Neural cell (in vitro differentiated cells): ENCODE results near the gene INSM2. TPM values are rescaled to one million over a fixed set of nuclear protein-coding genes. Genes with fewer than 3 reads are reported as not detected.

Source experiments
- H2AFZ ChIP-seq: fragments of 200-600, 300-800 bp; sonication (generic), shearing (Covaris generic); 2 replicates; pipeline ENCODE4 v1.6.0; 2014; ENCODE audit warnings: low read depth, mild to moderate bottlenecking, antibody characterized with exemption, low read length, moderate library complexity
- H3F3A ChIP-seq: fragments of 200-600 bp; shearing (Covaris generic); 2 replicates; pipeline ENCODE4 v1.6.1; 2016; ENCODE audit warnings: mild to moderate bottlenecking, moderate library complexity, mixed read lengths, antibody characterized with exemption, low read length; ENCODE audit not compliant: insufficient read depth, poor library complexity, severe bottlenecking
- H3K27ac ChIP-seq: fragments of 200-600, 300-800 bp; sonication (generic), shearing (Covaris generic); 2 replicates; pipeline ENCODE4 v1.5.1; 2014; ENCODE audit warnings: mild to moderate bottlenecking, low read length, moderate library complexity
- H3K27me3 ChIP-seq: fragments of 300-800, 200-600 bp; sonication (generic), shearing (Covaris generic); 2 replicates; pipeline ENCODE4 v1.6.0; 2014; ENCODE audit warnings: mild to moderate bottlenecking, low read depth, low read length, moderate library complexity; ENCODE audit not compliant: insufficient read depth
- H3K36me3 ChIP-seq: fragments of 300-800, 200-600 bp; sonication (generic), shearing (Covaris generic); 2 replicates; pipeline ENCODE4 v1.5.1; 2014; ENCODE audit warnings: mild to moderate bottlenecking, antibody characterized with exemption, low read length, moderate library complexity; ENCODE audit not compliant: insufficient read depth
- H3K4me2 ChIP-seq: fragments of 300-800, 200-600 bp; sonication (generic), shearing (Covaris generic); 2 replicates; pipeline ENCODE4 v1.6.0; 2014; ENCODE audit warnings: mild to moderate bottlenecking, low read length
- H3K4me3 ChIP-seq: fragments of 300-800, 200-600 bp; sonication (generic), shearing (Covaris generic); 2 replicates; pipeline ENCODE4 v1.5.1; 2014; ENCODE audit warnings: mild to moderate bottlenecking, low read length, moderate library complexity
- H3K79me2 ChIP-seq: fragments of 200-600 bp; shearing (Covaris generic); replicated peaks from 2 replicates; pipeline ENCODE4 v1.6.0; 2014; ENCODE audit warnings: mild to moderate bottlenecking, low read length, moderate library complexity; ENCODE audit not compliant: insufficient read depth
- H3K9ac ChIP-seq: fragments of 300-800, 200-600 bp; sonication (generic), shearing (Covaris generic); 2 replicates; pipeline ENCODE4 v1.6.1; 2016; ENCODE audit warnings: mild to moderate bottlenecking, low read length, mixed read lengths
- H3K9me2 ChIP-seq: fragments of 200-600 bp; shearing (Covaris generic); 2 replicates; pipeline ENCODE4 v1.6.1; 2016; ENCODE audit warnings: mild to moderate bottlenecking, low read length, mixed read lengths; ENCODE audit not compliant: insufficient read depth
- H3K9me3 ChIP-seq: fragments of 200-600, 300-800 bp; sonication (generic), shearing (Covaris generic); 2 replicates; pipeline ENCODE4 v1.6.1; 2016; ENCODE audit warnings: mild to moderate bottlenecking, mixed run types, low read length, moderate library complexity, mixed read lengths
- H4K20me1 ChIP-seq: fragments of 200-600 bp; shearing (Covaris generic); 2 replicates; pipeline ENCODE4 v1.6.1; 2016; ENCODE audit warnings: mild to moderate bottlenecking, mixed run types; ENCODE audit not compliant: insufficient read depth
- CTCF ChIP-seq: fragments of 450-650 bp; IDR thresholded peaks from 2 replicates; pipeline ENCODE4 v1.5.1; 2014; ENCODE audit warnings: antibody characterized with exemption, mild to moderate bottlenecking, moderate library complexity; ENCODE audit not compliant: poor library complexity, severe bottlenecking
- EP300 ChIP-seq: fragments of 450-650 bp; conservative IDR thresholded peaks from 2 replicates; pipeline ENCODE4 v1.6.1; 2014; ENCODE audit warnings: antibody characterized with exemption, mild to moderate bottlenecking, moderate library complexity; ENCODE audit not compliant: poor library complexity, severe bottlenecking
- EZH2 ChIP-seq: fragments of 200-600, 300-800 bp; shearing (Covaris generic), sonication (generic); IDR thresholded peaks from 2 replicates; pipeline ENCODE4 v1.6.1; 2014; ENCODE audit warnings: antibody characterized with exemption, low read length, borderline replicate concordance, mild to moderate bottlenecking; ENCODE audit not compliant: insufficient read depth, poor library complexity, severe bottlenecking
- MXI1 ChIP-seq: fragments of 450-650 bp; conservative IDR thresholded peaks from 2 replicates; pipeline ENCODE4 v1.6.1; 2014; ENCODE audit warnings: antibody characterized with exemption, mild to moderate bottlenecking; ENCODE audit not compliant: poor library complexity, severe bottlenecking
- POLR2AphosphoS5 ChIP-seq: IDR thresholded peaks from 2 replicates; pipeline ENCODE4 v1.6.1; 2012
- RAD21 ChIP-seq: fragments of 450-650 bp; conservative IDR thresholded peaks from 2 replicates; pipeline ENCODE4 v1.6.1; 2014; ENCODE audit warnings: antibody characterized with exemption, mild to moderate bottlenecking, moderate library complexity
- SMC3 ChIP-seq: fragments of 450-650 bp; conservative IDR thresholded peaks from 2 replicates; pipeline ENCODE4 v1.6.1; 2014; ENCODE audit warnings: antibody characterized with exemption, mild to moderate bottlenecking, moderate library complexity; ENCODE audit not compliant: poor library complexity
- TAF1 ChIP-seq: IDR thresholded peaks from 2 replicates; pipeline ENCODE4 v1.6.1; 2012; ENCODE audit warnings: low read depth
- polyA plus RNA-seq: library from polyadenylated mRNA; depleted of rRNA; stranded (reverse); fragments of >200 nt; gene quantifications from 2 replicates; pipeline ENCODE4 v1.2.3, GENCODE V29; 2014
- TF ChIP-seq, protein P1 (sequence below): IDR thresholded peaks from 2 replicates; pipeline ENCODE4 v1.6.1; 2012; ENCODE audit warnings: borderline replicate concordance

INSM2 gene
- polyA plus RNA-seq, 1 donor from 2014 or later: 2.4 TPM

- Histone ChIP-seq H3K9me2 (no peaks in the 10 kb centered on the region), H3K9me3 (no peaks in the 10 kb centered on the region), H3K36me3 (no peaks in the 10 kb centered on the region), H3K27ac (no peak overlapping the region), H4K20me1 (no peaks in the 10 kb centered on the region), H3K9ac (no peak overlapping the region), H3K4me2 (no peak overlapping the region), H3F3A (no peaks in the 10 kb centered on the region), H3K27me3 (no peaks in the 10 kb centered on the region), H3K79me2 (no peaks in the 10 kb centered on the region), H2AFZ (no peak overlapping the region), H3K4me3 (no peak overlapping the region)
- TF ChIP-seq POLR2AphosphoS5 (no peak), MXI1 (no peak)
Measured at GRCh38 chr14:35506461-35506860, 27.5 kb upstream of the INSM2 start.

DNA sequence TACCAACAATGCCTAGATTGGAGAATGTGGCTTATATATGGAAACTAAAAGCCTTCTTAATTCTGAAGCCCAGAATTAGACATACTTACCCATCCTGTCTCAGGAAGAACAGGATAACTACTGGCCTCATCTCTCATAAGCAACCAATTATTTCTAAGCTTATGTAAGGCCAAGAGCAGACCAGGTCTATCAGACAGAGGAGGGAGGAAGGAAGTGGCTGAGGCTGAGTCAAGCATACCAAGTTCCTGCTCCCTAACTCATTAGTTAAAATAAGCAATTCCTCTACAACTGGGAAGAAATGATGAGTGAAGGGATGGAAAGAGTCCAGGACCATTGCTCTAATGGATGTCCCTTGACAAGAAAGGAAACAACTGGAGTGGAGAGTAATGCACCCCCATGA lies 27.0 kb upstream of the INSM2 start:
- H2AFZ ChIP-seq: no peak overlapping the region
- H3K36me3 ChIP-seq: no peaks in the 10 kb centered on the region

More for the DNA sequence above, 27.0 kb upstream of the INSM2 start:
- Histone ChIP-seq H3K4me2 (no peak overlapping the region), H3K9me2 (no peaks in the 10 kb centered on the region), H3K4me3 (no peak overlapping the region), H3K79me2 (no peaks in the 10 kb centered on the region), H4K20me1 (no peaks in the 10 kb centered on the region), H3K9me3 (no peaks in the 10 kb centered on the region), H3F3A (no peaks in the 10 kb centered on the region), H3K9ac (no peak overlapping the region), H3K27me3 (no peaks in the 10 kb centered on the region), H3K27ac (no peak overlapping the region)
- TF ChIP-seq CTCF (no peak), EZH2 (no peak), EP300 (no peak), TAF1 (no peak), POLR2AphosphoS5 (no peak), MXI1 (no peak), SMC3 (no peak), RAD21 (no peak)
- TF ChIP-seq, protein P1, sequence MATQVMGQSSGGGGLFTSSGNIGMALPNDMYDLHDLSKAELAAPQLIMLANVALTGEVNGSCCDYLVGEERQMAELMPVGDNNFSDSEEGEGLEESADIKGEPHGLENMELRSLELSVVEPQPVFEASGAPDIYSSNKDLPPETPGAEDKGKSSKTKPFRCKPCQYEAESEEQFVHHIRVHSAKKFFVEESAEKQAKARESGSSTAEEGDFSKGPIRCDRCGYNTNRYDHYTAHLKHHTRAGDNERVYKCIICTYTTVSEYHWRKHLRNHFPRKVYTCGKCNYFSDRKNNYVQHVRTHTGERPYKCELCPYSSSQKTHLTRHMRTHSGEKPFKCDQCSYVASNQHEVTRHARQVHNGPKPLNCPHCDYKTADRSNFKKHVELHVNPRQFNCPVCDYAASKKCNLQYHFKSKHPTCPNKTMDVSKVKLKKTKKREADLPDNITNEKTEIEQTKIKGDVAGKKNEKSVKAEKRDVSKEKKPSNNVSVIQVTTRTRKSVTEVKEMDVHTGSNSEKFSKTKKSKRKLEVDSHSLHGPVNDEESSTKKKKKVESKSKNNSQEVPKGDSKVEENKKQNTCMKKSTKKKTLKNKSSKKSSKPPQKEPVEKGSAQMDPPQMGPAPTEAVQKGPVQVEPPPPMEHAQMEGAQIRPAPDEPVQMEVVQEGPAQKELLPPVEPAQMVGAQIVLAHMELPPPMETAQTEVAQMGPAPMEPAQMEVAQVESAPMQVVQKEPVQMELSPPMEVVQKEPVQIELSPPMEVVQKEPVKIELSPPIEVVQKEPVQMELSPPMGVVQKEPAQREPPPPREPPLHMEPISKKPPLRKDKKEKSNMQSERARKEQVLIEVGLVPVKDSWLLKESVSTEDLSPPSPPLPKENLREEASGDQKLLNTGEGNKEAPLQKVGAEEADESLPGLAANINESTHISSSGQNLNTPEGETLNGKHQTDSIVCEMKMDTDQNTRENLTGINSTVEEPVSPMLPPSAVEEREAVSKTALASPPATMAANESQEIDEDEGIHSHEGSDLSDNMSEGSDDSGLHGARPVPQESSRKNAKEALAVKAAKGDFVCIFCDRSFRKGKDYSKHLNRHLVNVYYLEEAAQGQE: no peak
